HG02840 (cell line): ENCODE data around the gene GMEB2.
A peak's percentile ranks its signal among the peaks of the same experiment; 100 is the strongest.
"Not testable (repeated sequence)": the region's sequence is repeated elsewhere in the genome, so short reads cannot be mapped to it uniquely, and the experiment has no call there.

Experiments used
- ATAC-seq: cut with Tn5 transposase; IDR thresholded peaks from one replicate; pipeline ENCODE4 v1.9.1; 2021; ENCODE audit warnings: mild to moderate bottlenecking, moderate library complexity, moderate number of reproducible peaks; ENCODE audit not compliant: unreplicated experiment, low FRiP score

GMEB2 gene

GRCh38 chr20:63626424-63627128 is at the start of gene GMEB2:
GMEB2 (minus strand) TSS chr20:63627101; CDS start chr20:63619397, 7,704 bp downstream.
- peak; percentile 43 for ATAC-seq

DNA sequence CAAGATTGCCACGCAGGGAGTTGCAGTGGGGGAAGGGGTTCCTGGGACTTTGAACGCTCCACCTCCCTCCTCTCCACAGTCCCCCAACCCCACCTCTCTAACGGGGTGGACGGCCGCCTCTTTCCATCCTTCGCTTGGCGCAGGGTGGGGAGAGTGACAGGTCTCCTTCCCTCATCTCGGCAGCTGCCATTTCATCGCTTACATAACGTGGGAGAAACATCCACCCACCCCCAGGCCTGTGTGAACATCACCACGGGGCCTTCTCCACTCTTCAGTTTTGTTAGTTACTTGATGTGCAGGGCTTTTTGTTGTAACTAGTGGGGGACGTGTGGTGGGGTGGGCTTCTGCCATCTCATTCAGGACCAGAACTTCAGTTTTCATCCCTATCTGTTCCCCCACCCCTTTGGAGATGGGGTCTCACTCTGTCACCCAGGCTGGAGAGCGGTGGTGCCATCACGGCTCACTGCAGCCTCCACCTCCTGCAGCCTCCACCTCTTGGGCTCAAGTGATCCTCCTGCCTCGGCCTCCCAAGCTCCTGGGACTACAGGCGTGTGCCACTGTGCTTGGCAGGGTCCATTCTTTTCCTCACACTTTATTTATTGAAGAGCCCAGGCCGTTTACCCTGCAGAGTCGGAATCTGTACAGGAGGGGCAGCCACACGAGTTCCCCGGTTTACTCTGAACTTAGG is 48.9 kb upstream of the GMEB2 start:
- no peak for ATAC-seq

DNA sequence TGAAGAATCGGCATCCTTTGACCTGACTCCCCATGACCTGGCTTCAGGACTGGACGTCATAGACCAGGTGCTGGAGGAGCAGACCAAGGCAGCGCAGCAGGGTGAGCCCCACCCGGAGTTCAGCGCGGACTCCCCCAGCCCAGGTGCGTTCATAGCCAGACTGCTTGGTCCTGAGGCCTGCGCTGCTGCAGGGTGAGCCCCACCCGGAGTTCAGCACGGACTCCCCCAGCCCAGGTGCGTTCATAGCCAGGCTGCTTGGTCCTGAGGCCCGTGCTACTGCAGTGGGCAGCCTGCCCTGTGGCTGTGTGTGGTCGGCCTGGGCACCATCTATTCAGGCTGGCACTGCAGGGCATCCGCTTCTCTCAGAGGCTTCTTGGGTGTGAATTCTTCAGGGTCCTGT is 47.0 kb upstream of the GMEB2 start:
- no peak for ATAC-seq

DNA sequence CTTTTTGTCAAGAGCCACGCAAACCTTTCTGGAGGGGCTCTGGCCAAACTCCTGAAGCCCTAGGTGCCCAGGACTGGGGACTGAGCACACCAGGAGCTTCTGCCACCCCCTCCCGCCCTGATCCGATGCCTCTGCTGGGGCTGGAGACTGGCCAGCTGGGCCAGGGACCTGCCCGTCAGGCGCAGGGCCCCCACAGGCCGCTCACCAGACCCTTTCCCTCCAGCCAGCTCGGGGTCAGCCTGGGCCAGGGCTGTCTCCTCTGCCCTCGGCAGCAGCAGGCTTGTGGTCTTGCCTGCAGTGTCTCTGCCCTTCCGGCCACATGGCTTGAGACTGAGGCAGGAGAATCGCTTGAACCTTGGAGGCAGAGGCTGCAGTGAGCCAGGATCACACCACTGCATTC is 45.8 kb upstream of the GMEB2 start:
- no peak for ATAC-seq

- not testable (repeated sequence) for ATAC-seq
Measured at GRCh38 chr20:63671695-63672094, 44.8 kb upstream of the GMEB2 start.

DNA sequence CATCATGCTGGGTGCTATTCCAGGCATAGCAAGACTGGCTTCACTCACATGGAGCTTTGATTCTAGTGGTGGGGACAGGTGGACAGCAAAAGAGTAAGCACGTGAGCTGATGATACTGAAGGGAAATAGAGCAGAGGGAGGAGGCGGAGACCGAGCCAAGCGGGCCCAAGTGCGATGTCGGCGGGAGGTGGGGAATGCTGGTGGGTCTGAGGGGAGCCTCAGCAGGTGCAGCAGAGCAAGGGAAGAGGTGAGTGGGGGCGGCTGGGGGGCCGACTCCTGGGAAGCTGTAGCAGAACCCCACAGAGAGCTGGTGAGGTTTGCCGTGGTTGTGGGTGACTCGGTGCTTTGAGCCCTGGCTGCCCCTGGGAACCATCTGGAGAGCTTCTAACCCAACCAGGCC is 41.5 kb upstream of the GMEB2 start:
- no peak for ATAC-seq

DNA sequence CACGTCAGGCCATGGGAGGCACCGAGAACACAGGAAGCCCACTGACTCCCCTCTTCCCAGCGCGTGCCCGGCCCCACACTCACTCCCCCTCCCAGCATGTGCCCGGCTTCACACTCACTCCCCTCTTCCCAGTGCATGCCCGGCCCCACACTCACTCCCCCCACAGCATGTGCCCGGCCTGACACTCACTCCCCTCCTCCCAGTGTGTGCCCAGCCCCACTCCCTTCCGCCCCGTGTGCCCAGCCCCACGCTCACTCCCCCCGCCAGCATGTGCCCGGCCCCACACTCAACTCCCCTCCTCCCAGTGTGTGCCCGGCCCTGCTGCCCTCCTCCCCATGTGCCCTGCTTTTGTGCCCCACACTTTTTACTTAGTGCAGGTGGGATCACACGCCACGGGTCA is 41.0 kb upstream of the GMEB2 start:
- no peak for ATAC-seq

DNA sequence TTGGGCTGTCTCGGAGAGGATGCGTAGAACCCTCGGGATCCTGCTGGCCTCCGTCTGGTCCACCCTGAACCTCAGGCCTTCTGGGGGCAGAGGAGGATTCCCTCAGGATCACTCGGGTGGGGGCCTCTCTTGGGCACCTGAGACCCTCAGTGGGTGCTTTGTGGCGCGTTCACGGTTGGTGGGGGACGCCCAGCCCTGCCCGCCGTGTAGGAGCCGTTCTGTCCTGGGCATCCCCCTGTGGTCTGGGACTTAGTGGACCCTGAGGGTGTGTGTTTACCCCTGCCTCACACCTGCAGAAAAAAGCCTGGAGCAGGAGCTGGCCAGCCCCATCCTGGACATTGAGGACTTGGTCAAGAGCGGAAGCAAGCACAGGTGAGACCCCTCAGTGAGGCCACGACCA is 38.8 kb upstream of the GMEB2 start:
- ATAC-seq, result no peak

DNA sequence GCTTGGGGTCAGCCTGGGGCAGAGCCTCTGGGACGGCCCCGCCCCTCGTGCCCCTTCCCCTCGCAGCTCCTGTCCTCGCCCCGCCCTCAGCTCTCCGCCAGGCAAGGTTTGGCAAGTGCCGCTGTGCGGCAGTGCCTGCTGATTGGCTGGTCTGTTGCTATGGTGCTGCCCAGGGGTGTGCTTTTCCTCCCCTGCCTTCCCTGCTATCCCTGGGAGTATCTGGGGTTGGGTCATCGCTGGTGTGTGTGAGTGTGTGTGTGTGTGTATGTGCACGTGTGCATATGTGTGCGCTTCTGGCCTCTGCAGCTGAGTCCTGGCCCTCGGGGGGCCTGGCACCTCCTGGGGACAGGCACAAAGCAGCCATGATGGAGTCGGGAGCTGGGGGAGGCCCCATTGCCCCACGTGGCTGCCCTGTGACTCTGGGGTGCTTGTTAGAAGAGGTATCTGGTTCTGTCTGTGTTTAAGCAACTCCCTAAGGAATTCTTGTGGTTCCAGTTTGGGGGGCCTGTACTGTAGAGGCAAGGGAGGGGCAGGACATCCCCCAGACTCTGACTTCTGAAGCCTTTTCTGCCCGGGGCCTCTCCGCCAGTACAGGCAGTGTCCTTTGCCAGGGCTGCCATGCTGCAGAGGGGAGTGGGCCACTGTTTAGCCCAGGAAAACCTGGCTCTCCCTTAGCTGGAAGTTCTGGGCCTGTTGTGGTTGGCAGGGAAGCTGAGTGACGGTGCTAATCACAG is 38.1 kb upstream of the GMEB2 start:
- no peak for ATAC-seq

DNA sequence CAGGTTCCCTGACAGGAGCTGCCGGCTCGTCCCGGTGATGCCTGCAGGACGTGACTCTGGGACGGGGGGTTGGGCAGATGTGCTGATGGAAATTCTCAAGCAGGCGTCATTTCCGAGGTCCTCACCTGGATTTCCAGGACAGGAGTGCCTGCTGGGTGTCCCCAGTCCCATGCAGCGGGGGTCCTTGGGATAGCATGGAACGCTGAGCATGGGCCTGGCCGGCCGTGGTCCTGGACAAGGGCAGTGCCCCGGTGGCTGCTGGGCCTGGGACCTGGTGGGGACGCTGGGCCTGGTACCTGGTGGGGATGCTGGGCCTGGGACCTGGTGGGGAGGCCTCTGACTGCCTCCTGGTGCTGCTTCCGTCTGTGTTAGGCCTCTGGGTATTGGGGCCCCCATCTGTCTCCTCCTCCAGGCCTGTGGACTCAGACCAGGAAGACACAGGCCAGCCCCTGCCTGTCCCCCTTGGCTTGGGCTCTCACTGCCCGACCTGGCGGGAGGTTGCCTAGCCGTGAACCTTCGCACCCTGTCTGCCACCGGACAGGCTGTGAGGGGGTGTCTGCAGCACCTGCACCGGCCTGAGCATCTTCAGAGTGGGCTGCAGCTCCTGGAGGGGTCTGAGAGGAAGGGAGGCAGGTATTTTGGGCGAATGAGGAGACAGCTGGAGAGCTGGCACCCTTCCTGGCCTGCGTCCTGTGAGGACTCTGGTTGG is 37.4 kb upstream of the GMEB2 start:
- ATAC-seq, result no peak

DNA sequence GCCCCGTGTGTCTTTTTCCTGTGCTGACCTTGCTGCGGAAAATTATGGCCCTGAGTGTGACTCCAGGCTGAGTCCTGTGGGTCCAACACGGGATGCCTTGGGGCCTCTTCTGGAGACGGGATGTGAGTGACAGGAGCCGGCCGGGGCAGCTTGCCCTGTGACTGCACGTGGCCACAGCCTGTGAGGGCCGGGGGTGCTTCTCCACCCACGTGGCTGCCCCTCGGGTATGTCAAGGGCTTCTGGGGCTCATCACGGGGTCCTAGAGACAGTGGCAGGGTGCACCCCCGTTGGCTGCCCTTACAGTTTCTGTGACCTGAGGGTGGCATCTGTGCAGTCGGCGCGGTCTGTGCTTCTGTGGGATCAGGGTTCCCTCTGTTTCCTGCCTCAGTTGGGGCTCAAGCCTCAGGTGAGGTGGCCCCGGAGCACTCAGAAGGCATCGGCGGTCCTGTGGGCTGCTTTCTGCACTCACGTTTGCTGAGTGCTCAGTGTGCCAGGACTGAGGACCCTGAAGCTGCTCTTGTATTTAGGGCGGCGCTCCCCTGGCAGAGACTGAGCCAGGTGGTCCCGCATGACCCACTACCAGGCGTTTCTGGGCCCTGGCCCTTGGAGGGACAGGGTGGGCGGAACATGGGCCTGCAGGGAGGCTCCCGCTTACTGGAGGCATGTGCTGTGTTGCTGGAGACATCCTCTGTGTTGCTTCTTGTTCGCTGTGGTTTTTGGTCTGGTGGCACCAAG is 36.6 kb upstream of the GMEB2 start:
- ATAC-seq, result no peak

DNA sequence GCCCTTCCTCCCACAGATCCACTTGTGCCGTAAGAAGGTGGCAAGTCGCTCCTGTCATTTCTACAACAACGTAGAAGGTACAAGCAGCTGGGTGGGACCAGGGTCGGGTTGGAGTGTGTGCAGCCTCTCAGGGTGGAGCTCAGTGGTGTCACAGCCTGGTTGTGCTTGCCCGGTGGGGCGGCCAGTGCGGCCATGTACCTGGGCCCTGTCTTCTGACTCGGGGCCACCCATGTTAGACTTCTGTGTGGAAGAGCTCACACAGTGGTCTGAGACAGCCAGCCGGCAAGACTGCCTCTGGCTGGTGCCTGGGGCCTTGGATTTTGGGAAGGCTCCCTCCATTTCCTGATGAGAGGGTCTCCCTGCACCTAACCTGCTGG is 35.9 kb upstream of the GMEB2 start:
- no peak for ATAC-seq

GRCh38 chr20:63661959-63662812 is 35.3 kb upstream of the GMEB2 start:
- ATAC-seq, result no peak

DNA sequence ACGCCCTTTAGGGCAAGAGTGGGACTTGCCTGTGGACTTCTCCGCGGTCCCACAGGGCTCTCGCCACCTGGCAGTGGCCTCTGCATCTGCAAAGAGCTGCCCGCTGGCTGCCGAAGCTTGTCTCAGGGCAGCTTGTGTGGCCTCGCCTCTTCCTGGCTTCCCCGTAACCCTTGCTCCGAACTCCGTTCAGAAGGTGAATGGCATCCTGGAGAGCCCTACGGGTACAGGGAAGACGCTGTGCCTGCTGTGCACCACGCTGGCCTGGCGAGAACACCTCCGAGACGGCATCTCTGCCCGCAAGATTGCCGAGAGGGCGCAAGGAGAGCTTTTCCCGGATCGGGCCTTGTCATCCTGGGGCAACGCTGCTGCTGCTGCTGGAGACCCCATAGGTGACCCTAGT is 34.2 kb upstream of the GMEB2 start:
- ATAC-seq, result no peak

DNA sequence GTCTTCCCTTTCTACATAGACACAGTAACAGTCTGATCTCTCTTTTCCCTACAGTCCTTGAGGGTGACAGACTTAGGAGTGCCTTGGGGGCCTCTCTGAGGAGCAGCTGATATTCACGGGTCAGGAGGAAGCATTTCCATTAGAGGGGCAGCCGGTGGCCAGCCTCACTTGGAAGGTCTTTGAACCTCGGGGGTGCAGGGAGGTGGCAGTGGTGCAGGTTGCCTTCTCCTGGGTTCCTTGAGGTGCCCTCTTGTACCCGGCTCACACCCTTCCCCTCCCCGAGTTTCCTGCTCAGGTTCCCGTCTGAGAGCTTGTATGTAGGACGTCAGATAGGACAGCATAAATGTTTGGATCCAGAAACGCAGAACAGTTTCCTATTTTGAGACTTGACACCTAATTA is 33.7 kb upstream of the GMEB2 start:
- no peak for ATAC-seq

GRCh38 chr20:63660174-63660573 is 33.3 kb upstream of the GMEB2 start:
- not testable (repeated sequence) for ATAC-seq

DNA sequence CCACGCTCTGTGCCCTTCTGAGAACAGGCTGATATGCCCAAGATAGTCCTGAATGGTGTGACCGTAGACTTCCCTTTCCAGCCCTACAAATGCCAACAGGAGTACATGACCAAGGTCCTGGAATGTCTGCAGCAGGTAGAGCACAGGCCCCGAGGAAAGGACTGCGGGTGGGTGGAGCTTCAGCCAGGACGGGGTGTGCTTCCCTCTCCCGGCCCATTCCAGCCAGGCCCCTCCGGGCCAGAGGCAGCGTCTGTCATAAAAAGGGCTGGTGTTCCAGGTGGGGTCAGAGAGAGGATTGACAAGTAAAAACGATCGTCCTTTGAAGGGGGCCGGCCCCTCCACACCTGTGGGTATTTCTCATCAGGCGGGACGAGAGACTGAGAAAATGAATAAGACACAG is 32.5 kb upstream of the GMEB2 start:
- no peak for ATAC-seq

GRCh38 chr20:63658749-63659187 is 31.9 kb upstream of the GMEB2 start:
- no peak for ATAC-seq
